Liver (tissue), 3 donors: ENCODE measurements around the gene RNF41.

Experiments used
- EGR1 ChIP-seq, 2 donors: IDR thresholded peaks; 2 replicates each; pipeline ENCODE4 v1.6.1; 2016 to 2018; ENCODE audit warnings: antibody characterized with exemption in 2 of 2, low read depth in 2 of 2
- FOXA1 ChIP-seq: IDR thresholded peaks from 2 replicates; pipeline ENCODE4 v1.6.1; 2016; ENCODE audit warnings: antibody characterized with exemption
- HNF4A ChIP-seq, 2 donors: conservative IDR thresholded peaks; 2 replicates each; pipeline ENCODE4 v1.6.1; 2016; ENCODE audit warnings: antibody characterized with exemption in 2 of 2, mild to moderate bottlenecking in 2 of 2
- JUND ChIP-seq, 2 donors: IDR thresholded peaks; 2 replicates each; pipeline ENCODE4 v1.6.1; 2016; ENCODE audit warnings: antibody characterized with exemption in 2 of 2
- RXRA ChIP-seq, 2 donors: IDR thresholded peaks; 2 replicates each; pipeline ENCODE4 v1.6.1; 2017 to 2018; ENCODE audit warnings: antibody characterized with exemption in 2 of 2, mild to moderate bottlenecking in 1 of 2
- SP1 ChIP-seq: IDR thresholded peaks from 2 replicates; pipeline ENCODE4 v1.6.1; 2018; ENCODE audit warnings: antibody characterized with exemption, mild to moderate bottlenecking
- YY1 ChIP-seq: IDR thresholded peaks from 2 replicates; pipeline ENCODE4 v1.6.1; 2016; ENCODE audit warnings: antibody characterized with exemption, mild to moderate bottlenecking
- TF ChIP-seq, protein P1 (sequence below): fragments of 150-350 bp; IDR thresholded peaks from 2 replicates; pipeline ENCODE4 v1.5.1; 2017; ENCODE audit warnings: improper control_type of control experiment, low read depth, low read length; ENCODE audit not compliant: missing input control
- TF ChIP-seq, protein P2 (sequence below): IDR thresholded peaks from 2 replicates; pipeline ENCODE4 v1.6.1; 2016; ENCODE audit warnings: antibody characterized with exemption
- TF ChIP-seq, protein P3 (sequence below): IDR thresholded peaks from 2 replicates; pipeline ENCODE4 v1.6.1; 2016; ENCODE audit warnings: antibody characterized with exemption
- donor health status: healthy.
- donor health status: healthy.

DNA sequence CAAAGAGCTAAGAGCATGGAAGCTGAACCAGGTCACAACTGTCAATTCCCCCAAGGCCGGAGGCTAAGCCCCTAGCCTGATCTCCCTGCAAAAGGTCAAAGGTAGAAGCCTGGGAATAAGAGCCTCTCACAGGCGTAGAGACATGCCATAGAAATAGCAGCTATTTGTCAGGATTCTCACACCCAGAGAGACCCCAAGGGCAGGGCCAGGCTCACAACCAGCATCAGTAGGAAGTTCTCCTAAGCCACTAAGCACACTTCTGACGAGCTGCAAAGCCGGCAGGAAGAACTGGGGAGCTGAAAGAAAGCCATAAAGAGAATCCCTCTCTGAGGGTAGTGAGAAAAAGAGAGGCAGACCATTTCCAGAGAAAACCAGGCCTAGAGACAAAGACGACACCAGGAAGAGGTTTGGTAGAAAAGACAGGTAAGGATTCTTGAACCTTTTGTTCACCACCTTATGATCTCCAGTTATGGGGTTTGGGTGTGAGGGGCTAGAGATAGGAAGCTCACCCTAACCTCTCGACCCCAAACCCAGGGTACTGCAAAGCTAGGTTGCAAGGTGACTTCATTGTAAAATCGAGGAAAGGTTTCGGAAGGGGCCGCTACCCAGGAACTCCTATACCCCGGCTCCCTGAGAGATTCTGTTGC, 33.5 kb downstream of the RNF41 start:
- TF ChIP-seq YY1 (no peak), SP1 (no peak), RXRA (IDR thresholded peaks at IDR 0.05) (no peak), FOXA1 (no peak), HNF4A (conservative IDR thresholded peaks at IDR 0.05) (no peak), JUND (IDR thresholded peaks at IDR 0.05) (no peak), EGR1 (IDR thresholded peaks at IDR 0.05; ENCODE audit: low read depth in 2 of 2) (no peak)
- TF ChIP-seq, protein P1, sequence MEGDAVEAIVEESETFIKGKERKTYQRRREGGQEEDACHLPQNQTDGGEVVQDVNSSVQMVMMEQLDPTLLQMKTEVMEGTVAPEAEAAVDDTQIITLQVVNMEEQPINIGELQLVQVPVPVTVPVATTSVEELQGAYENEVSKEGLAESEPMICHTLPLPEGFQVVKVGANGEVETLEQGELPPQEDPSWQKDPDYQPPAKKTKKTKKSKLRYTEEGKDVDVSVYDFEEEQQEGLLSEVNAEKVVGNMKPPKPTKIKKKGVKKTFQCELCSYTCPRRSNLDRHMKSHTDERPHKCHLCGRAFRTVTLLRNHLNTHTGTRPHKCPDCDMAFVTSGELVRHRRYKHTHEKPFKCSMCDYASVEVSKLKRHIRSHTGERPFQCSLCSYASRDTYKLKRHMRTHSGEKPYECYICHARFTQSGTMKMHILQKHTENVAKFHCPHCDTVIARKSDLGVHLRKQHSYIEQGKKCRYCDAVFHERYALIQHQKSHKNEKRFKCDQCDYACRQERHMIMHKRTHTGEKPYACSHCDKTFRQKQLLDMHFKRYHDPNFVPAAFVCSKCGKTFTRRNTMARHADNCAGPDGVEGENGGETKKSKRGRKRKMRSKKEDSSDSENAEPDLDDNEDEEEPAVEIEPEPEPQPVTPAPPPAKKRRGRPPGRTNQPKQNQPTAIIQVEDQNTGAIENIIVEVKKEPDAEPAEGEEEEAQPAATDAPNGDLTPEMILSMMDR = no peak
- TF ChIP-seq, protein P2, sequence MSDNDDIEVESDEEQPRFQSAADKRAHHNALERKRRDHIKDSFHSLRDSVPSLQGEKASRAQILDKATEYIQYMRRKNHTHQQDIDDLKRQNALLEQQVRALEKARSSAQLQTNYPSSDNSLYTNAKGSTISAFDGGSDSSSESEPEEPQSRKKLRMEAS = no peak
- TF ChIP-seq, protein P3, sequence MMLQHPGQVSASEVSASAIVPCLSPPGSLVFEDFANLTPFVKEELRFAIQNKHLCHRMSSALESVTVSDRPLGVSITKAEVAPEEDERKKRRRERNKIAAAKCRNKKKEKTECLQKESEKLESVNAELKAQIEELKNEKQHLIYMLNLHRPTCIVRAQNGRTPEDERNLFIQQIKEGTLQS = no peak
